Measurements from ENCODE around the gene HIPK2.
"Not testable (repeated sequence)": the region's sequence is repeated elsewhere in the genome, so short reads cannot be mapped to it uniquely, and the experiment has no call there.

The HIPK2 gene

DNA sequence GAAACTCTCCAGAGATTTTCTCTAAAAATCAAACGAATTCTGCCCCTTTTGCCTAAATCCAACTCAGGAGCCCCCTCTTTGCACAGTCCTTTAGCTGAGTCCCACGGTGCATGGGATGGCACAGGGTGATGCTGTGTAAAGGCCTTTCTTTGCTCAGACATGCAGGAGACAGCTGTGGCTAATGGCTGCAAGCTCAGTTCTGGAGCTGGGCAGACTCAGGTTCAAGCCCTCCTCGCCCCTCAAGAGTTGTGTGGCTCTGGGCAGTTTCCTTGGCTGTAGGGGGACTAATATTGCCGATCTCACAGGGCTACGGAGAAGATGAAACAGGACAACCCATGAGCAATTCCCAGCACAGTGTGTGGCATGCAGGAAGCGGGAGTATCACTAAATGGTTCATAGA is 211.7 kb downstream of the HIPK2 start:
- DNase-seq (ENCODE audit: low read depth) = no peak

DNA sequence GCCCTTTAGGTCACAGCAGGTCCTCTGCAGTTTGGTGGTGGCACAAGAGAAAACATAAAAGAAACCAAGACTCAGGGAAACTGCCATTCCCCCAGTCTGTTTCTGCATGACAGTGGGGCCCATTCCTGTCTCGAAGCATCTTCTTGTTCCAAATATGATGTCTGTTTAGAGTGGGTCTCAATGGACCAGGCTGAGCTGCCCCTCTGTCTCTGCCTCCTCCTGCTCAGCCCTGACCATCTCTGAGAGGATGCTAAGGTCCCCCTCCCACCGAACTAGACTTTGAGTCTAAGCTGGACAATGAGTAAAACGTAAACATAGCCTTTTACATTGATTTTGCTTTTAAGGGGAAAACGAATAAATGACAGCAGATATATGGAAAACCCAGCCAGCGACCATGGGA is 213.9 kb downstream of the HIPK2 start:
- DNase-seq (ENCODE audit: low read depth) = no peak

DNA sequence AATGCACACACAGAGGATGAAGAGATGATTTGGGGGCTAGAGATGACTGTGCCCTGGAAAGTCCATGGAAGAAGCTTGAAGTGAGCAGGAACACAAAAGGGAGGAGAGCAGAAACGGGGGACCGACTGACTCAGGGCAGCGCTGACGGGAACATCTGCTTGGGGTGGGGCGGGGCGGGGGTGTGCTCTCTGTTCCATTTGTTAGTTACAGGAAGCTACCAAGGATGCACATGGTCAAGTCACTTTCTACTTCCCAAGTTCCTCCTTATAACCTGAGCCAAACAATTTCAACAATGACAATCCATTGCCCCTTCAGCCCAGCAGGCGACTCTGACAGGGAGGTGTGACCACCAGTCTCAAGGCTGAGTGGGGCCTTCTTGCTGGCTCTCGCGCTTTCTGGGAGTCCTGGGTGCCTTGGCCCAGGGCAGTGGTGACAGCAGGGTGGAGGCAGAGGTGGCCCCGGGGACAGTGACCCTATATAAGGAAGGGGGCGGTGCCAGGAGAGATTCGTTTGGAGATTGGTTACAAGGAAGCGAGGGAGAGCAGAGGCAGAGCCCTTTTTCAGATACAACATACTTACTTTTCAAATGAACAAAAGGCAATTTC is 214.7 kb downstream of the HIPK2 start:
- DNase-seq (ENCODE audit: low read depth) = no peak

DNA sequence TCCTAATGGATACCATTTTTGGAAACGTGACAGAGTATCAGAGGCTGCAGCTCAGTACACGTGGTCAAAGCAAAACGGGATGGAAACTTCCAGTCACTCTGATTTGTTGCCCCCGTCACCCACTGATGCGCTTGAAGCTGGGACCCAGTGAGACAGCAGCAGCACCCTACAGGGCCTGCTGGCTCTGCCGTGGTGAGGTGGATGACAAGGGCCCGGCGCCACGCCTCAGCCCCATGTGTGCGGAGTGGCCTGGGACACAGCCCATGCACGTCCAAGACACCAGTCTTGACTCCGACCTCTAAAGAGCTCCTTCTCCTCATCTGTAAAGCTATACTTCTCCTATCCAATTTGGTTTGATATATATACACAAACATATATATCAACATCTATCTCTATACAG is 215.3 kb downstream of the HIPK2 start:
- no peak for DNase-seq (ENCODE audit: low read depth)

DNA sequence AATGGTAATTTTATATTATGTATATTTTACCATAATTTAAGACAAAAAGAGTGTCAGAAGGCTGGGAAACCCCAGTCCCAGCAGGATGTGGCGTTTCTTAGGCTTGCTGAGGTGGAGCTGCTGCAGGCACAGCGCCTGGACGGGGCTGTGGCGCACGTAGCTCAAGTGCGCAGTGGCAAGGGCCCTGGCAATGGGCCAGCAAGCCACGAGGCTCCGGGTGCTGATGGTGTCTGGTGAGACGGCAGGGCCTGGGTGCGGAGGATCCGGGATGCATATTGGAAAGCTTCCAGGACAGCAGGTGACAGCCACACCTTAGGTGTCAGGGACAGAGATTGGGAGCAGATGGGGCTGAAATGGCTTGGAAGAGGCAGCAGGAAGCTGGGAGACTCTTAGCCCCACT is 217.1 kb downstream of the HIPK2 start:
- no peak for DNase-seq (ENCODE audit: low read depth)

DNA sequence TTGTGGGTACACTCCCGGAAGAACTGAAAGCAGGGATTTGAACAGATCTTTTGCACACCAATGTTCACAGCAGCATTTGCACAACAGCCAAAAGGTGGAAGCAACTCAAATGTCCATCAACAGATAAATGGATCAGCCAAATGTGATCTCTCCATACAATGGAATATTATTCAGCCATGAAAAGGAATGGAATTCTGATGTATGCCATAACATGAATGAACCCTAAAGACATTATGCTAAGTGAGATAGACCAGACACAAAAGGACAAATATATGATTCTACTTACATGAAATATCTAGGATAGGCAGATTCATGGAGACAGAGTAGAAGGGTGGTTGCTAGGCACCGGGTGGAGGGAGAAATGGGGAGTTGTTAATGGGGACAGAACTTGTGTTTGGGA is 217.6 kb downstream of the HIPK2 start:
- no peak for DNase-seq (ENCODE audit: low read depth)

DNA sequence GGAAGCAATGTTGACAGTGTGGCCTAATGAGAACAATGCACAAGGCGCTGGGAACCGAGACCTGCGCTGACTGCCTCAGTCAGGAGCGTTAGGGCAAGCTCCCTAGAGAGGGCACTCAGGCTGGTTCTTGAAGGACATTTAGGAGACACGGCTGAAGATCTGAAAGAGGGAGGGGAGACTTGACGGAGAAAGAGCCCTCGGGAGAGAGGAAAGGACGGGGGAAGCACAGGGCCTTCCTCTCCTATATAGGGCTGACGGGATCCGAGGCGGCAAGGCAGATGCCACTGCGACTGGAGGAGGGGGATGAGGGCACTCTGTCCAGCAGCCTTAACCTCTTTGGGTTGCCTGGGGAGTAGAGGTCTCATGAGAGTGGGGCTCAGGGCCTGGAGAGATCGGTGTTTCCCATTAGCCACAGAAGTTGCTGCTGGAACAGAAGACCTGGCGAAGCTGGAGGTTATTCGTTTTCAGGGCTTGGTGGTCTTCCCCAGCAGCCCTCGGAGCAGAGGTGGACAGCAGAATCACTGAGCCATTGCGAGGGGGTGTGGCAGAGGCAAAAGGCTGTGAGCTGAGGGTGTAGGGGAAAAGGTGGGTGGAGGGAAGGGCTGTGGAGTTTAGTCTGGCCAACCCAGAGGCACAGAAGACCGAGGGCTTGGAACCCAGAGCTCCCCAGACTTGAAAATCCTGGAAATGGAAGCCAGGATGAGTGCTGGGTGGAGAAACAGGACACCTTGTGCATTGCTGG is 218.3 kb downstream of the HIPK2 start:
- DNase-seq (ENCODE audit: low read depth) = no peak

GRCh38 chr7:139557857-139558581 is 219.8 kb downstream of the HIPK2 start:
- no peak for DNase-seq (ENCODE audit: low read depth)

- not testable (repeated sequence) for DNase-seq (ENCODE audit: low read depth)
These were observed 223.7 kb downstream of the HIPK2 start for GRCh38 chr7:139553991-139554700.

DNA sequence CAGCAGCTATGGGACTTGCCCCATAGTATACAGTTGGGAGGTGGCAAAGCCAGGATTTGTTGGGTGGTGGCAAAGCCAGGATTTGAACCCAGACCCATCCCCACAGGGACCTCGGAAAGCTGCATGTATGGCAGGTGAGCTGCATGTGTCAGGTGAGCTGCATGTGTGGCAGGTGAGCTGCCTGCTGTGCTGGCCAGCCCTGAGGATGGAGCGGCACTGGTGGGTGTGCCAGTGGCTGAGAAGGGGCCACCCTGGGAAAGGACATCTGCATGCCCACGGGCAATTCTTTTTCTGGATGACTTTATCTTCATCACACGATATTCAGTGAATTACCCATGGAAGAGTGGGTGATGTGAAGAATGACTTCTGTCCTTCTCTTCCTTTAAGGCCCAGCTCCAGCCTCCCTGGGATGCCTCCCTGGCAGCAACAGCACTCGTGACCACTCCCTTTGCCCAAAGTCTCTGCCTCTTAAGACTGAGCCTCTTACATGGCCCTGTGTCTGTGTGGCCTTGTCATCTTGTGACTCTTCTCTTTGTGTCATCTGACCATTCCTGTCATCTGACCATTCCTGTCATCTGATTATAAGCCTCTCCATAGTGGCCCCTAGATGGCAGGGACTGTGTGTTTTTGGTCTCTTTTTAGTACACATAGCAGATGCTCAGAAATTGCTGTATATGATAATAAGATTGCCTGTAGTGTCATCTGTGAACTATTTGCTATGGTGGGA is 229.3 kb downstream of the HIPK2 start:
- DNase-seq (ENCODE audit: low read depth) = no peak

DNA sequence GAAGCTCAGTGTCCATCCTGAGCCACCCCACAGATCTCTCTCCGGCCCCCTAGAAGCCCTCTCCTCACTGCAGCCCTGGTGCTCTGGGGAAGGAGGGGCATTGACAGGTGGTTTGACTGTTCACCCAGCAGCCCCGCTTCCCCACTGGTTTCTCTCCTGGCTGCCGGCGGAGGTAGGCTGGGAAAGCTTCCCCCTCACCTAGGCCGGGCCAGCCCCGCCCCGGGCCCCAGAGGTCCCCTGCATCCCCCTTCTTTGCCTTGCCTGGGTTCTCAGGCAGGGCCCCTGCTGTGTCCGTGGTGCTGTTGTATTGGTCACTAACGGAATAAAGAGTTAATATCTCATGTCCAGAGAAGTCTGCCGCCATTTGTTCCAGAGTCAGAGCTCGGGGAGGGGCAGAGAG is 233.2 kb downstream of the HIPK2 start:
- no peak for DNase-seq (ENCODE audit: low read depth)

DNA sequence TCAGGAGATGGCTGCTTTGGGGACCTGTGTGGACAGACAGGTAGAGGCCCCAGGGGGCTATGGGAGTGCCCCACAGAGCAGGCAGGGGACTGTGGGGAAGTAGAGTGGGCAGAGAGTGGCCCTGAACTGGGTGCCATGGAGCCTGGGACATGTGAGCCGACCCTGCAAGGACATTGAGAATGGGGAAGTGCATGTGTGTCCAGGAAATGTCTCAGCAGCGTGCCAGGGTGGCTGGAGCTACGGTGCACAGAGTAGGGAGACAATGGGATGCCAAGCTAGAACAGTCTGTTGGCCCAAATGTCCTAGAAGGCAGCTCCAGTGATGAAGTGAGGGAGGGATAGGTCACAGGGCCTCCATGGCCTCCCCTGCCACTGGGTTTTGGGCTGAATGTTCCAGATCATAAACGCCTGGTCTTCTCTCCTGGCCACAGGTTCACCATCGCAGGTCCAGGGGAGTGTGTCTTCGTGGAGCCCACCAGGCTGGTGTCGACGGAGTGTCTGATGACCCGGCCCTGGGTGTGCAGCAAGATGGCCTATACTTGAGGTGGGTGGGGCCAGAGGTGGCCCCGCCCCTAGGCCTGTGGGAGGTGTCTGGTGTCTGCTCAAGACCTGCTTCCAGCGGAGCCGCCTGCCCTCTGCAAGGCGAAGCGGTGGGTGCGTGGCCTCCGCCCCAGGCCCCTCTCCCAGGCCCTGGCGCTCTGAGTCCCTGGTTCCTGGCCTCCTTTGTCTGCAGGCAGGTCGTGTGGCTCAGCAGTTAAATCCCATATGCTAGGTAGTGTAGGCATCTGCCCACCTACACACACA is 233.8 kb downstream of the HIPK2 start:
- no peak for DNase-seq (ENCODE audit: low read depth)

- no peak for DNase-seq (ENCODE audit: low read depth)
These were observed 235.3 kb downstream of the HIPK2 start for GRCh38 chr7:139542308-139543151.

GRCh38 chr7:139541600-139542307 is 236.0 kb downstream of the HIPK2 start:
- no peak for DNase-seq (ENCODE audit: low read depth)

- no peak for DNase-seq (ENCODE audit: low read depth)
These were observed 237.6 kb downstream of the HIPK2 start for GRCh38 chr7:139540203-139540602.

- DNase-seq (ENCODE audit: low read depth) = no peak
These were observed 238.7 kb downstream of the HIPK2 start for GRCh38 chr7:139538881-139539635.

DNA sequence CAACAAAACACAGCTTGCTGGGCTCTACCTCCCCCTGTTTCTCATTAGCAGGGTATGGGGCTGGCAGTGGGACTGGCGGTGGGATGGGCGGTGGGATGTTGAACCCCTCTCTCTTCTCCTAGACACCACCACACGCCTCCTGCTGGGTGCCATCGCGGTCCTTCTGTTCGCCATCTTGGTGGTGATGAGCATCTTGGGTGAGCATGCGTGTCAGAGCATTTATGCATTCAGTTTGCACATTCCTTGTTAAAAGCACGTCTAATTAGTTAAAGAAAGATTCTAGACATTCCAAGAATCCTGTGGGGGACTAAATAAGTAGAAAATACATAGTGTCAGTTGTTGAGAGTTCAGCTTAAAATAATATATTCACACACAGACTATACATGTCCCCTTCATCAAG is 241.6 kb downstream of the HIPK2 start:
- DNase-seq (ENCODE audit: low read depth) = no peak

- DNase-seq (ENCODE audit: low read depth) = no peak
These were observed 242.7 kb downstream of the HIPK2 start for GRCh38 chr7:139534966-139535651.

All from activated T-cell treated with anti-CD3 and anti-CD28 coated beads for 24 hours (primary cell).